ENCODE data around the gene CCDC112. TPM values are rescaled to one million over a fixed set of nuclear protein-coding genes. Genes with fewer than 3 reads are reported as not detected.

Gene CCDC112
- total and polyA plus RNA-seq, 9 of the 15 experiments (the other 6 are each of a cell fraction or from before 2014, with no cell fraction given) = 3.3 to 15.3 (median 7.4) TPM

DNA sequence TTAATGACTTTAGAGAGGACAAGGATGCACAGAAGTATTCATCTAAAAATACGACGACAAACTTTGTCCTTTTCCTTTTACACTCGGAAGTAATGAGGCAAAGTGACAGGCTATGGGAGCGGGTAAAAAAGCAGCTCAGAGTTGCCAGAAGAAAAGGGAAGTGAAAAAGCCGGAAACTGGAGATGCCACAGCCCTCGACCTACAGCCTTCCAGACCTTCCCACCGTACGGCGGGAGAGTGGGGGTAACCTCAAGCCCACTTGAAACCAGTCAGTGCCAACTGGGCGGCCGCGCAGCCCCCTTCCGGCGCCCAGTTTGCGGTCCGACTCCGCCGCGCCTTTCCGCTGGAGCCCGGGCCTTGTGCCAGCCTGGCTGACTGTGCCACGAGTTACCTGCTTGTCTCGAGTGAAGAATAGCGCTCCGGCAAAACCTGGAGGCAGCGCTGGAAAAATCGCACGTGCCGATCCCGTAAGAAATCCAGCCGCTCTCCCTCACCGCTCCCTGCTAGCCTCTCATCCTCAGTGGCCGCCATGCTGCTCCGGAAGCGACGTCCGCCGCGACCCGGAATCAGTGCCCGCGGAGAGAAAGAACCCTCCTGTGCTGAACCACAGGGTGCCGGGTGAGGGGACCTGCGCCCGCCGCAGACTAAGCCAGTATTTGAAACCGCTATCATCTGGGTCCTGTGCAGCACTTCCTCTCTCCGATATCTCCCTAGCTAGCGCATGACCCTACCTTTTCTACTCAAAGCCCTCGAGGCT lies 34.0 kb downstream of the CCDC112 start, which contains the start of gene PGGT1B (continued):
- TF ChIP-seq ARID4B (CRISPR knock-in tag; IDR thresholded peaks at IDR 0.05) (no peak), ZKSCAN3 (CRISPR knock-in tag; IDR thresholded peaks at IDR 0.05) (no peak), ARID3A (IDR thresholded peaks at IDR 0.05; ENCODE audit: borderline replicate concordance, low read depth, low read length) (no peak), HDAC6 (IDR thresholded peaks at IDR 0.05; ENCODE audit: low read depth, low read length) (no peak), ZNF232 (CRISPR knock-in tag; IDR thresholded peaks at IDR 0.05) (0 out of 2 replicates have a peak, but pooled peaks have one; percentile 3), ZNF184 (CRISPR knock-in tag; IDR thresholded peaks at IDR 0.05) (no peak), BACH1 (tag; IDR thresholded peaks at IDR 0.05) (no peak), POLR2AphosphoS5 (IDR thresholded peaks at IDR 0.05; ENCODE audit: control insufficient read depth, insufficient read depth, low read depth, low read length) (peak; percentile 68; the same call in 1 of the 2 replicates), MYNN (IDR thresholded peaks at IDR 0.05) (0 out of 2 replicates have a peak, but pooled peaks have one; percentile 27), MYNN (CRISPR knock-in tag; IDR thresholded peaks at IDR 0.05) (no peak)
- TF ChIP-seq, protein P1, sequence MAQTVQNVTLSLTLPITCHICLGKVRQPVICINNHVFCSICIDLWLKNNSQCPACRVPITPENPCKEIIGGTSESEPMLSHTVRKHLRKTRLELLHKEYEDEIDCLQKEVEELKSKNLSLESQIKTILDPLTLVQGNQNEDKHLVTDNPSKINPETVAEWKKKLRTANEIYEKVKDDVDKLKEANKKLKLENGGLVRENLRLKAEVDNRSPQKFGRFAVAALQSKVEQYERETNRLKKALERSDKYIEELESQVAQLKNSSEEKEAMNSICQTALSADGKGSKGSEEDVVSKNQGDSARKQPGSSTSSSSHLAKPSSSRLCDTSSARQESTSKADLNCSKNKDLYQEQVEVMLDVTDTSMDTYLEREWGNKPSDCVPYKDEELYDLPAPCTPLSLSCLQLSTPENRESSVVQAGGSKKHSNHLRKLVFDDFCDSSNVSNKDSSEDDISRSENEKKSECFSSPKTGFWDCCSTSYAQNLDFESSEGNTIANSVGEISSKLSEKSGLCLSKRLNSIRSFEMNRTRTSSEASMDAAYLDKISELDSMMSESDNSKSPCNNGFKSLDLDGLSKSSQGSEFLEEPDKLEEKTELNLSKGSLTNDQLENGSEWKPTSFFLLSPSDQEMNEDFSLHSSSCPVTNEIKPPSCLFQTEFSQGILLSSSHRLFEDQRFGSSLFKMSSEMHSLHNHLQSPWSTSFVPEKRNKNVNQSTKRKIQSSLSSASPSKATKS (CRISPR knock-in tag; IDR thresholded peaks at IDR 0.05) = no peak
- TF ChIP-seq, protein P2, sequence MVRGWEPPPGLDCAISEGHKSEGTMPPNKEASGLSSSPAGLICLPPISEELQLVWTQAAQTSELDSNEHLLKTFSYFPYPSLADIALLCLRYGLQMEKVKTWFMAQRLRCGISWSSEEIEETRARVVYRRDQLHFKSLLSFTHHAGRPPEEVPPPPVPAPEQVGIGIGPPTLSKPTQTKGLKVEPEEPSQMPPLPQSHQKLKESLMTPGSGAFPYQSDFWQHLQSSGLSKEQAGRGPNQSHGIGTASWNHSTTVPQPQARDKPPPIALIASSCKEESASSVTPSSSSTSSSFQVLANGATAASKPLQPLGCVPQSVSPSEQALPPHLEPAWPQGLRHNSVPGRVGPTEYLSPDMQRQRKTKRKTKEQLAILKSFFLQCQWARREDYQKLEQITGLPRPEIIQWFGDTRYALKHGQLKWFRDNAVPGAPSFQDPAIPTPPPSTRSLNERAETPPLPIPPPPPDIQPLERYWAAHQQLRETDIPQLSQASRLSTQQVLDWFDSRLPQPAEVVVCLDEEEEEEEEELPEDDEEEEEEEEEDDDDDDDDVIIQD (CRISPR knock-in tag; IDR thresholded peaks at IDR 0.05) = no peak
- TF ChIP-seq, protein P3, sequence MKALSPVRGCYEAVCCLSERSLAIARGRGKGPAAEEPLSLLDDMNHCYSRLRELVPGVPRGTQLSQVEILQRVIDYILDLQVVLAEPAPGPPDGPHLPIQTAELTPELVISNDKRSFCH (CRISPR knock-in tag; IDR thresholded peaks at IDR 0.05) = no peak
- TF ChIP-seq, protein P3 (tag; IDR thresholded peaks at IDR 0.05) = 0 out of 2 replicates have a peak, but pooled peaks have one; percentile 70
- TF ChIP-seq, protein P4, sequence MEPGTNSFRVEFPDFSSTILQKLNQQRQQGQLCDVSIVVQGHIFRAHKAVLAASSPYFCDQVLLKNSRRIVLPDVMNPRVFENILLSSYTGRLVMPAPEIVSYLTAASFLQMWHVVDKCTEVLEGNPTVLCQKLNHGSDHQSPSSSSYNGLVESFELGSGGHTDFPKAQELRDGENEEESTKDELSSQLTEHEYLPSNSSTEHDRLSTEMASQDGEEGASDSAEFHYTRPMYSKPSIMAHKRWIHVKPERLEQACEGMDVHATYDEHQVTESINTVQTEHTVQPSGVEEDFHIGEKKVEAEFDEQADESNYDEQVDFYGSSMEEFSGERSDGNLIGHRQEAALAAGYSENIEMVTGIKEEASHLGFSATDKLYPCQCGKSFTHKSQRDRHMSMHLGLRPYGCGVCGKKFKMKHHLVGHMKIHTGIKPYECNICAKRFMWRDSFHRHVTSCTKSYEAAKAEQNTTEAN (CRISPR knock-in tag; IDR thresholded peaks at IDR 0.05) = no peak

Data from K562 (cell line).